Gastroesophageal sphincter (tissue), 4 donors: ENCODE measurements around the gene HLA-B. TPM values are rescaled to one million over a fixed set of nuclear protein-coding genes. Genes with fewer than 3 reads are reported as not detected.
"Not testable (repeated sequence)": the region's sequence is repeated elsewhere in the genome, so short reads cannot be mapped to it uniquely, and the experiment has no call there.

ENCODE experiments used
- ATAC-seq: fragments of 150-250 bp; one replicate; pipeline ENCODE4 v1.9.1; 2016; ENCODE audit warnings: mild to moderate bottlenecking, moderate library complexity
- H3K27ac ChIP-seq, 4 donors: fragments of 200-600 bp; sonication (generic) in 3 of 4; 1 replicate in 3 of 4; 2 replicates in 1 of 4; pipeline ENCODE4 v1.5.1; 2016 to 2019
- H3K27me3 ChIP-seq: fragments of 200-600 bp; sonication (generic); one replicate; pipeline ENCODE4 v1.5.1; 2019
- H3K36me3 ChIP-seq, 2 donors: fragments of 200-600 bp; sonication (generic); one replicate each; pipeline ENCODE4 v1.5.1; 2019; ENCODE audit warnings: control low read depth in 1 of 2
- H3K4me1 ChIP-seq, 3 donors: fragments of 200-600 bp; sonication (generic); 1 replicate in 2 of 3; 2 replicates in 1 of 3; pipeline ENCODE4 v1.5.1; 2016 to 2019; ENCODE audit warnings: control low read depth in 2 of 3
- H3K4me3 ChIP-seq, 2 donors: fragments of 200-600 bp; sonication (generic); one replicate each; pipeline ENCODE4 v1.5.1; 2019; ENCODE audit warnings: mild to moderate bottlenecking in 1 of 2, moderate library complexity in 1 of 2
- H3K9me3 ChIP-seq, 3 donors: fragments of 200-600 bp; sonication (generic); one replicate each; pipeline ENCODE4 v1.5.1; 2017 to 2019; ENCODE audit warnings: control low read depth in 2 of 3
- EP300 ChIP-seq: sonication (generic); formaldehyde crosslinking; IDR thresholded peaks from one replicate; pipeline ENCODE4 v1.6.1; 2017; ENCODE audit warnings: antibody characterized with exemption, mild to moderate bottlenecking
- POLR2A ChIP-seq, 2 donors: fragments of 450-650 bp; IDR thresholded peaks; one replicate each; pipeline ENCODE4 v1.6.1; 2017; ENCODE audit warnings: antibody characterized with exemption in 2 of 2, mild to moderate bottlenecking in 2 of 2, moderate library complexity in 1 of 2
- POLR2AphosphoS5 ChIP-seq: sonication (generic); formaldehyde crosslinking; IDR thresholded peaks from one replicate; pipeline ENCODE4 v1.6.1; 2017; ENCODE audit warnings: antibody characterized with exemption
- WGBS, 2 donors: methylation state at CpG; one replicate each; pipeline ENCODE4 v1.1.5; 2018; ENCODE audit warnings: low coverage in 1 of 2; 5-methylcytosine and 5-hydroxymethylcytosine counted together
- total RNA-seq, 4 donors: library from RNA; depleted of rRNA; stranded (reverse); fragments of >200 nt; gene quantifications; one replicate each; pipeline ENCODE4 v1.1.0, GENCODE V29; 2016
- TF ChIP-seq, protein P1 (sequence below), 4 experiments: fragments of 200-600 bp in 2 of 4; fragments of 450-650 bp in 2 of 4; sonication (generic) in 1 of 4; IDR thresholded peaks; one replicate each; pipeline ENCODE4 v1.5.1; 2017 to 2019; ENCODE audit warnings: antibody characterized with exemption in 4 of 4, mild to moderate bottlenecking in 2 of 4, moderate library complexity in 2 of 4

Gene HLA-B
- total RNA-seq, 4 donors from 2014 or later = 299 to 991 (median 620) TPM

DNA sequence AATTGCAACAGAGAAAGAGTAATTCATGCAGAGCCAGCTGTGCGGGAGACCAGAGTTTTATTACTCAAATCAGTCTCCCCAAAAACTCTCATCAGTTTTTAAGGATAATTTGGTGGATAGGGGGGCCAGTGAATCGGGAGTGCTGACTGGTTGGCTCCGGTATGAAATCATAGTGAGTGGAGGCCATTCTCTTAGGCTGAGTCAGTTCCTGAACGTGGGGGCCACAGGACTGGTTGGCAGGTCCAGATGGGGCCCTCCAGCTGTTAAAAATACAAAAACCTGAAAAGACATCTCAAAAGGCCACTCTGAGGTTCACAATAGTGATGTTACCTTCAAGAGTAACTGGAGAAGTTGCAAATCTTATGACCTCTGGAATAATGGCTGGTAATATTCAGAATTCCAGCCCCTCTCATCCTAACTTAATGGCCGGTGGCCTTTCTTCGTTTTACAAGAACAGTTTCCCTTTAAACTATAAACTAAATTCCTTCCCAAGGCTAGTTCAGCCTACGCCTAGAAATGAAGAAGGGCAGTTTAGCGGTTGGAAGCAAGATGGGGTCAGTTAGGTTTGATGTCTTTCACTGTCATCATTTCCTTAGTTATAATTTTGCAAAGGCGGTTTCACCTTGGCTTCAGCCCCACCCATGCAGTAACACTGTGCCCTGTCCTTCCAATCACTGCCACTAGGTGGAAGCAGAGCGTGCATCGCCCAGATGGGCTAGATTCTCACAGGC lies 39.6 kb upstream of the HLA-B start:
- Histone ChIP-seq H3K4me3 (no peak overlapping the region), H3K27ac (no peak overlapping the region), H3K36me3 (no peaks in the 10 kb centered on the region), H3K9me3 (no peaks in the 10 kb centered on the region), H3K4me1 (peaks cover 0 to 35% (median 3%) of the 10 kb centered on the region in 3 donors), H3K27me3 (no peaks in the 10 kb centered on the region)
- ATAC-seq = peak; percentile 46
- WGBS, 2 donors = 39% methylated on average over 4 to 6 of the region's 11 CpGs
- TF ChIP-seq EP300 = no peak
- TF ChIP-seq, protein P1, sequence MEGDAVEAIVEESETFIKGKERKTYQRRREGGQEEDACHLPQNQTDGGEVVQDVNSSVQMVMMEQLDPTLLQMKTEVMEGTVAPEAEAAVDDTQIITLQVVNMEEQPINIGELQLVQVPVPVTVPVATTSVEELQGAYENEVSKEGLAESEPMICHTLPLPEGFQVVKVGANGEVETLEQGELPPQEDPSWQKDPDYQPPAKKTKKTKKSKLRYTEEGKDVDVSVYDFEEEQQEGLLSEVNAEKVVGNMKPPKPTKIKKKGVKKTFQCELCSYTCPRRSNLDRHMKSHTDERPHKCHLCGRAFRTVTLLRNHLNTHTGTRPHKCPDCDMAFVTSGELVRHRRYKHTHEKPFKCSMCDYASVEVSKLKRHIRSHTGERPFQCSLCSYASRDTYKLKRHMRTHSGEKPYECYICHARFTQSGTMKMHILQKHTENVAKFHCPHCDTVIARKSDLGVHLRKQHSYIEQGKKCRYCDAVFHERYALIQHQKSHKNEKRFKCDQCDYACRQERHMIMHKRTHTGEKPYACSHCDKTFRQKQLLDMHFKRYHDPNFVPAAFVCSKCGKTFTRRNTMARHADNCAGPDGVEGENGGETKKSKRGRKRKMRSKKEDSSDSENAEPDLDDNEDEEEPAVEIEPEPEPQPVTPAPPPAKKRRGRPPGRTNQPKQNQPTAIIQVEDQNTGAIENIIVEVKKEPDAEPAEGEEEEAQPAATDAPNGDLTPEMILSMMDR (IDR thresholded peaks at IDR 0.05) = peak; percentile 83 to 96 (median 88)

DNA sequence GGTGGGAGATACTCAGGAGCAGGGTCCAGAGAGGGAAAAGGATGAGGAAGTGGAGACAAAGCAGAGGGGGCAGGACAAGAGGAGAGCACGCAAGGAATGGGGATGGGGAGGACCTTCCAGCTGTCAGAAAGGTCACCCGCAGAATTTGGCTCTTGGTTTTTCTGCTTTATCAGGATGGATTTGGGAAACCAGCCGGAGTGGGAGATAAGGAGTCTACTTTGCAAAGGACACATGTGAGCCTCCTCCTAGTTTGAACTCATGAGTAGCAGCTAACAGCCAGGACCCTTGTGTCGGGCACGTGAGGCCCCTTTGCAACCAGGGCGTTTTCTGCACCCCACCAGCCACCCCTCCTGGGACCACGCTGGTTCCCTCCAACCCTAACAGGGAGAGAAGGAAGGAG lies 38.9 kb upstream of the HLA-B start:
- ATAC-seq = no peak
- 74 to 75% methylated on average over 6 to 7 of the region's 7 CpGs for WGBS, 2 donors
- no peak overlapping the region for H3K4me3 ChIP-seq
- TF ChIP-seq, protein P1 (IDR thresholded peaks at IDR 0.05) = no peak
- TF ChIP-seq POLR2A (IDR thresholded peaks at IDR 0.05) (no peak), EP300 (no peak), POLR2AphosphoS5 (no peak)
- no peaks in the 10 kb centered on the region for H3K9me3 ChIP-seq
- no peaks in the 10 kb centered on the region for H3K27me3 ChIP-seq
- H3K27ac ChIP-seq = no peak overlapping the region
- H3K4me1 ChIP-seq = peaks cover 0 to 27% (median 3%) of the 10 kb centered on the region in 3 donors
- no peaks in the 10 kb centered on the region for H3K36me3 ChIP-seq

DNA sequence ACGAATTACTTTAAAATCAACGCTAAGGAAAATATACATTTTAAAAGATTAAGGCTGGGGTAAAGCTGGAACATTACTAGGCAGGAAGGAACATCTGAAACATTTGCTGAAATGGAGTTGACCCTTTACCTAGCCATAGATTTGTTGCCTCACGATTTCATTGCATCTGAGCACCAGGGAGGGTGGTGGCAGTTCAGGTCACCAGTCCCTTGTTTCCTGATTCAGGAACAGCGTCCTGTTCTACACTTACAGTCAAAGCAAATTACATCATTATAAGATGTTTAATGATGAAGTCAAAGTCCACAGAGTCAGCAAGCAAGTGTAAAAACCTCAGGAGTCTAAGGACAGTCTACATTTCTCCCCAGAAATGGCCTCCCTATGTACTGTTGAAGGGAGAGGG lies 37.4 kb upstream of the HLA-B start:
- Histone ChIP-seq H3K27ac (no peak overlapping the region), H3K27me3 (no peaks in the 10 kb centered on the region), H3K4me1 (peaks cover 0 to 27% (median 3%) of the 10 kb centered on the region in 3 donors), H3K4me3 (no peak overlapping the region), H3K36me3 (no peaks in the 10 kb centered on the region), H3K9me3 (no peaks in the 10 kb centered on the region)
- ATAC-seq = no peak
- 60 to 68% methylated on average over 1 to 4 of the region's 4 CpGs for WGBS, 2 donors
- TF ChIP-seq POLR2A (IDR thresholded peaks at IDR 0.05) = no peak
- TF ChIP-seq EP300 = no peak
- TF ChIP-seq, protein P1 (IDR thresholded peaks at IDR 0.05) = no peak
- no peak for TF ChIP-seq POLR2AphosphoS5

DNA sequence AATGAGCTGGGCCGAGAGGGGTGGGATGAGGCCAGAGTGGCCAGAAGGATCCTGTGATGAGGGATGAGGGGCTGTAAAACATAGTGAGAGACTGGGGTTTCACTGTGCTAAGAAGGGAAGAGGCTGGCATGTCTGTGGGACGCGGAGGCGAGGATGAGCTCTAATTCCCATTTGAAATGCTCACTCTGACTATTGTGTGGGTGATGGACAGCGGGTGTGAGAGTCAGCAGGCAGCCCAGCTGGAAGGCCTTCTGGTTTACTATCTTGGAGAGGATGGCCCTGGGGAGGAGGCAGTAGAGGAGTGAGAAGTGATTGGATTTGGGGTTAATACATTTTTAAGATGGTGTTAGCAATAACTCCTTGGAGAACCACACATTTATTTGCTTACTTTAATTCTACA lies 37.0 kb upstream of the HLA-B start:
- H3K9me3 ChIP-seq = no peaks in the 10 kb centered on the region
- H3K4me3 ChIP-seq = no peak overlapping the region
- no peak overlapping the region for H3K27ac ChIP-seq
- H3K4me1 ChIP-seq = peaks cover 0 to 24% (median 3%) of the 10 kb centered on the region in 3 donors
- TF ChIP-seq, protein P1 (IDR thresholded peaks at IDR 0.05) = no peak
- TF ChIP-seq POLR2AphosphoS5 = no peak
- TF ChIP-seq POLR2A (IDR thresholded peaks at IDR 0.05) = no peak
- TF ChIP-seq EP300 = no peak
- H3K36me3 ChIP-seq = no peaks in the 10 kb centered on the region
- no peak for ATAC-seq
- WGBS, 2 donors = 60 to 62% methylated on average over 1 to 5 of the region's 5 CpGs
- no peaks in the 10 kb centered on the region for H3K27me3 ChIP-seq

DNA sequence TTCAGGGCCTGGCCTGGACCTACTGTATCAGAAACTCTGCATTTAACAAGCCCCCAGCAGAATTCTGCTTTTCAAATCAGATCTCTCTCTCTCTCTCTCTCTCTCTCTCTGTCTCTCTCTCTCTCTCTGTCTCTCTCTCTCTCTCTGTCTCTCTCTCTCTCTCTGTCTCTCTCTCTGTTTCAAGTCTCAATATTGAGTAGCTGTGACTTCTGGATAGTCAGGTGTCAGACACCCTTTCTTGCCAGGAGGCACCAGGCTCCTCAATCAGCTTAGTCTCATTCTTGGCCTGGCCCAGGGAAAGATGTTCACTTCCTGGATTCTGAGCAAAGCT lies 32.8 kb upstream of the HLA-B start:
- not testable (repeated sequence) for ATAC-seq, H3K27ac ChIP-seq, H3K9me3 ChIP-seq, H3K4me1 ChIP-seq, H3K4me3 ChIP-seq, H3K27me3 ChIP-seq, H3K36me3 ChIP-seq

DNA sequence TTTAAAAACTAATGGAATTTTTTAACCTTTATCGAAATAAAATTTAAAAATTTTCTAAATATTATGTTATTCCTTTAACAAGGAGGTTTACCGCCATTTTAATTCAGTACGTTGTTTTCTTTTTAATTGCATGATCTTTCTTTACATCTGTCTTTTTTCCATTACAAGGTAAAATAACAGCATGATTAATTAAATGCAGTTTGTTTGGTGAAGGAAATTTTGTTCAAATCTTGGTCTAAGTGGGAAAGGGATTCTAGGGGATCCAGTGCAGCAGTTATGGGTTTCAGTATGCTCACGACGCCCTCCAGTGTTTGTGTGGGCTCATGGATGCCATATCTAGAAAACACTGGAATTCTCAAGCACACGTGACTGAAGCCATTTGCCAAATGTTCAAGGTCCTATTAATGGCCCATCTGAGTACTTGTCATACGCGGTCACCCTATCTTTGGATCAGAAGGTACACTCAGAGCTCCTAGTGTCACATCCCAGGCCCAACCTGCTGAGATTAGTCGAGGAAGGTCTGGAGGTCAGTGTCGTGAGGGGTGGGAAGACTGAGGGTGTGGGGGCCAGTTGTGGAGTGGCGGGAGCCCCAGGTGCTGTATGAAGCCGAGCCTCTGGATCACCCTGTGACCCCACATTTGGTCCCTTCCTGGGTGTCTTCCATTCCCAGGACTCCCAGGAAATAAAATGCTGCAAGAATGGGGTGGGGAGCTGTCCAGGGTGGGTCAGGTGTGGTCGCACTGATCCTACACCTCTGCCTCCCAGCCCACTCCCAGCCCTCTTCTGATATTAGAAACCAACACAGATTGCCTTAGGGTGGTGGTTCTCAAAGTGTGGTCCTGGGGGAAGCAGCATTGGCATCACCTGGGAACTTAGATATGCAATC lies 32.2 kb upstream of the HLA-B start:
- ATAC-seq = peak; percentile 34
- H3K27ac ChIP-seq = not testable (repeated sequence)
- 50 to 51% methylated on average over 3 of the region's 13 CpGs for WGBS, 2 donors

More for the DNA sequence above, 32.2 kb upstream of the HLA-B start:
- H3K36me3 ChIP-seq, H3K4me1 ChIP-seq, H3K4me3 ChIP-seq, H3K27me3 ChIP-seq, H3K9me3 ChIP-seq: not testable (repeated sequence)
